Measurements from ENCODE around the gene NUDT16L1. TPM values are rescaled to one million over a fixed set of nuclear protein-coding genes. Genes with fewer than 3 reads are reported as not detected.
A peak's percentile ranks its signal among the peaks of the same experiment; 100 is the strongest.

NUDT16L1 gene
- total and polyA plus RNA-seq, 4 donors, result 30.6 to 61.8 (median 50.3) TPM

DNA sequence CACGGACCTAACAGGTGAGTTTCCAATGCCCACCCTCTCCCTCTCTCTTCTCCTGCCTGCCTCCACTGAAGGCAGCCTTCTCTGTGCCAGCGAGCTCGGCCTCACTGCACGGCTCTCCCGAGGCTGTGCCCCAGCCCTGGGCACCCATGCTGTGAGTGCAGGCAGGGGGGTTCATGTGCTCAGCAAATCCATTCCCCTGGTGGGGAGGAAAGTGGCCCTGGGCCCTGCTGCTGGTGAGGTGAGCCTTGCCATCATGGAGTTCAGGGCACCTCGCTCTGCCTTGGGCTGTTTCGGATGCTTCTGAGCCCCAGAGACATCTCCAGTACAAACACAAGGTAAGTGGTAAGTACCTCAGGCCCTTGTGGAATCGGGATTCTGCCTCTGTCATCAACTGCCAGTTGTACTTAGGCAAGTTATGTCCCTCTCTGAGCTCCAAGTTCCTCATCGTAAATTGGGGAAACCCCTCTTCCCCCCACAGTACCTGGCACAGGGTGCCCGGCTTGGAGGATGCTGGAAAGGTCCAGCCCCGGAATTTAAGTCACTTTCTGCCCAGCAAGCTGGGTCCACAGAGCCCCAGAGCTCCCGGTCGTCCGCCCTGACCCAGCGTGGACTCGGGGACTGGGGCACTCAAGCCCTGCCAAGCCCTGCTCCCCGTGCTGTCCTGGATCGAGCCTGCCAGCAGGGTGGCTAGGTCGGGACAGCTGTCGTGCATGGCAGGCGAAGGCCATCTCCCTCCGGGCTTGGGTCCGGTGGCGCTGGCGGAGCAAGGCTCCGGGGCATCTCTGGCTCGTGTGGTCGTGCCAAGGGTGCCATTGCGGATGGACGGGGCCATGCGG is 684 bp upstream of the NUDT16L1 start:
- Histone ChIP-seq H3K27me3 (ENCODE audit: control insufficient read depth, insufficient read depth, low read length) (no peaks in the 10 kb centered on the region), H3K4me1 (ENCODE audit: control insufficient read depth, insufficient read depth, low read length) (peaks cover 40% of the 10 kb centered on the region), H3K9me3 (ENCODE audit: control insufficient read depth, insufficient read depth, low read length) (no peaks in the 10 kb centered on the region), H3K36me3 (ENCODE audit: control insufficient read depth, insufficient read depth, low read length) (peaks cover 79% of the 10 kb centered on the region), H3K27ac (ENCODE audit: low read depth, low read length) (peak overlapping the region; percentile 63), H3K4me3 (ENCODE audit: low read depth, low read length) (peak overlapping the region; percentile 79)
- peak in 2 of 6 donors; percentile 21 to 34 for DNase-seq (ENCODE audit: low read depth in 4 of 6, low spot score in 6 of 6)
- 19% methylated on average over 28 of the region's 31 CpGs for WGBS (ENCODE audit: insufficient coverage)

DNA sequence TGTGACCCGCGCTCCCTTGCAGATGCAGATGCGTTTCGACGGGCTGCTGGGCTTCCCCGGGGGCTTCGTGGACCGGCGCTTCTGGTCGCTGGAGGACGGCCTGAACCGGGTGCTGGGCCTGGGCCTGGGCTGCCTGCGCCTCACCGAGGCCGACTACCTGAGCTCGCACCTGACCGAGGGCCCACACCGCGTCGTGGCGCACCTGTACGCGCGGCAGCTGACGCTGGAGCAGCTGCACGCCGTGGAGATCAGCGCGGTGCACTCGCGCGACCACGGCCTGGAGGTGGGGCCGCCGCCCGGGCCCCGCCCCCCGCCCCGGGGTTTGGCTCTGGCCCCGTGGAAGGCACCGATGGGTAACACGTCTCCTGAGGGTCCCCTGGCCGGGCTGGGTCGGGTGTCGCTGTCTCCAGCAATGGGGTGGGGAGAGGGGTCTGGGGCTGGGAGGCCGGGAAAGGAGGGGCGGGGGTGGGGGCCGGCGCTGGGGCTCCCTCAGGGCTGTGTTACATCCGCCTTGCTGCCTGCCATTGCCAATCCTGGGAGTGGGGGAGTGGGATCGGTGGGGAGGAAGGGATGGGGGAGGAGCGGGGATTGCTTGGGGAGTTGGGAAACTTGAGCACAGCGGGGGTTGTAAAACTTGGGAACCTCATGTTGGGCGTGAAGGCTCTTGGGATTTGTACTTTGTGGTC is 737 bp downstream of the NUDT16L1 start:
- Histone ChIP-seq H3K4me1 (ENCODE audit: control insufficient read depth, insufficient read depth, low read length) (peaks cover 40% of the 10 kb centered on the region), H3K27ac (ENCODE audit: low read depth, low read length) (no peak overlapping the region), H3K36me3 (ENCODE audit: control insufficient read depth, insufficient read depth, low read length) (peaks cover 79% of the 10 kb centered on the region), H3K27me3 (ENCODE audit: control insufficient read depth, insufficient read depth, low read length) (no peaks in the 10 kb centered on the region), H3K4me3 (ENCODE audit: low read depth, low read length) (peak overlapping the region; percentile 66), H3K9me3 (ENCODE audit: control insufficient read depth, insufficient read depth, low read length) (no peaks in the 10 kb centered on the region)
- WGBS (ENCODE audit: insufficient coverage), result under 1% methylated on average over 47 of the region's 54 CpGs
- DNase-seq (ENCODE audit: low read depth in 4 of 6, low spot score in 6 of 6), result peak in 2 of 6 donors; percentile 55 to 59

DNA sequence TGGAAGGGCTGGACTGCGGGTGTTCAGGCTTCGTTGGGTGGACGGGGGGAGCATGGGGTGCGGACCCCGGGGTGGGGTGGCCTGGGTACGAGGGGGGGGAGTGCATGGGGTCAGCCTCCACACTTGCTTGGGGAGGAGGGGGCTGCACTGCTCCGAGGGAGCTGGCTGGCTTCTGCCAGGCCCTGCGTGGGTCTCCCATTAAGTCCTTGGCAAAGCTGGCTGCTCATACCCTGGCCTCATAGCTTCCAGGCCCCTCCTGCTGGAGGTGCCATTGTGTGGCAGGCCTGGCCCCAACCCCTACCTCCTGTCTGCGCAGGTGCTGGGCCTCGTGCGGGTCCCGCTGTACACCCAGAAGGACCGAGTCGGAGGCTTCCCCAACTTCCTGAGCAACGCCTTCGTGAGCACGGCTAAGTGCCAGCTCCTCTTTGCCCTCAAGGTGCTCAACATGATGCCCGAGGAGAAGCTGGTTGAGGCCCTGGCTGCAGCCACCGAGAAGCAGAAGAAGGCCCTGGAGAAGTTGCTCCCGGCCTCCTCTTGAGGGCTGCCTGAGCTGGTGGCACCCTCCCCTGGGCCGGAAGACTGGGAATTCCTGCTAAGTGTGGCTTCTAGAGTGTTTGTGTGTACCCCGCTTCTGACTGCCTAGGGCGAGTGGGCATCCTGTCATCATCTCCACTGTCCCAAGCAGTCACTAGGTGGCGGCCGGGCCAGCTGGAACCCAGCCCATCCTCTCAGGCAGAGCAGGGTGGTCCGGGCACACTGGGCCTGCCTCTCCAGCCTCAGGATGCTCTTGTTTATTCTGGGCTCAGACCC is 1.5 kb downstream of the NUDT16L1 start:
- DNase-seq (ENCODE audit: low read depth in 4 of 6, low spot score in 6 of 6), result peak in 2 of 6 donors; percentile 13 to 50
- Histone ChIP-seq H3K27ac (ENCODE audit: low read depth, low read length) (no peak overlapping the region), H3K36me3 (ENCODE audit: control insufficient read depth, insufficient read depth, low read length) (peaks cover 78% of the 10 kb centered on the region)

DNA sequence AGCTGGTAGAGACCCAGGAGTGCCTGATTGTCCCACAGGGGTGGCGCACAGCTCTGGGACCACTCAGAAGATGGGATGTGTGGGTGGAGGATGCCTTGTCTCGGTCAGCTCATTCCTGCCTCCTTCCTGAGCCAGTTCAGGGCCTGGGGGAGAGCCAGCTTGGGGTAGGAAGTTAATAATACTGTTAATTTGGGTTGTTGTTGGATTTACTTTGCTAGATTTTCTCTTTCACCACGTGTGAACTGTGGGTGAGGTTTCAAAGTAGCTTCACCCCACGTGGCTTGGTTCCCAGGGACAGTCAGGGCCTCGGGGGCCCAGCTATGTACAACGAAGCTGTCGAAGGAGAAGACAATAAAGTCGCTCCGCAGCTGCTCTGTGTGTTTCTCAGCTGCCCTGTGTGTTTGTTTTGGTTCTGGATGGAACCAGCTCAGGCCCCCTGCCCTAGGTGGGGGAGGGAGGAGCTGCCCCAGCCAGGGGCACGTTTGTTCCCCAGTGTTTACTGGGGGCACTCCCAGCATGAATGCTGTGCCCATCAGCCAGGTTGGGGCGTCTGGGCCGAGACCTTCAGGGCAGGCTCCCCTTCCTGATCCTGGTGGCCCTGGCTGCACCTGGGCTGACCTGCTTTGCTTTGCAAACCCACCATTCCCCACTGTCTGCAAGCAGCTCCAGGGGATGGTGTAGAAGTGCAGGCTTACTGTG is 2.3 kb downstream of the NUDT16L1 start:
- Histone ChIP-seq H3K36me3 (ENCODE audit: control insufficient read depth, insufficient read depth, low read length) (peaks cover 78% of the 10 kb centered on the region), H3K9me3 (ENCODE audit: control insufficient read depth, insufficient read depth, low read length) (no peaks in the 10 kb centered on the region), H3K27me3 (ENCODE audit: control insufficient read depth, insufficient read depth, low read length) (no peaks in the 10 kb centered on the region), H3K27ac (ENCODE audit: low read depth, low read length) (no peak overlapping the region), H3K4me1 (ENCODE audit: control insufficient read depth, insufficient read depth, low read length) (peaks cover 40% of the 10 kb centered on the region), H3K4me3 (ENCODE audit: low read depth, low read length) (no peak overlapping the region)
- no peak for DNase-seq (ENCODE audit: low read depth in 4 of 6, low spot score in 6 of 6)
- 56% methylated on average over 12 of the region's 12 CpGs for WGBS (ENCODE audit: insufficient coverage)

More for the DNA sequence above, 1.5 kb downstream of the NUDT16L1 start:
- Histone ChIP-seq H3K27me3 (ENCODE audit: control insufficient read depth, insufficient read depth, low read length) (no peaks in the 10 kb centered on the region), H3K4me1 (ENCODE audit: control insufficient read depth, insufficient read depth, low read length) (peaks cover 40% of the 10 kb centered on the region), H3K4me3 (ENCODE audit: low read depth, low read length) (peak overlapping the region; percentile 66), H3K9me3 (ENCODE audit: control insufficient read depth, insufficient read depth, low read length) (no peaks in the 10 kb centered on the region)
- 61% methylated on average over 23 of the region's 26 CpGs for WGBS (ENCODE audit: insufficient coverage)

DNA sequence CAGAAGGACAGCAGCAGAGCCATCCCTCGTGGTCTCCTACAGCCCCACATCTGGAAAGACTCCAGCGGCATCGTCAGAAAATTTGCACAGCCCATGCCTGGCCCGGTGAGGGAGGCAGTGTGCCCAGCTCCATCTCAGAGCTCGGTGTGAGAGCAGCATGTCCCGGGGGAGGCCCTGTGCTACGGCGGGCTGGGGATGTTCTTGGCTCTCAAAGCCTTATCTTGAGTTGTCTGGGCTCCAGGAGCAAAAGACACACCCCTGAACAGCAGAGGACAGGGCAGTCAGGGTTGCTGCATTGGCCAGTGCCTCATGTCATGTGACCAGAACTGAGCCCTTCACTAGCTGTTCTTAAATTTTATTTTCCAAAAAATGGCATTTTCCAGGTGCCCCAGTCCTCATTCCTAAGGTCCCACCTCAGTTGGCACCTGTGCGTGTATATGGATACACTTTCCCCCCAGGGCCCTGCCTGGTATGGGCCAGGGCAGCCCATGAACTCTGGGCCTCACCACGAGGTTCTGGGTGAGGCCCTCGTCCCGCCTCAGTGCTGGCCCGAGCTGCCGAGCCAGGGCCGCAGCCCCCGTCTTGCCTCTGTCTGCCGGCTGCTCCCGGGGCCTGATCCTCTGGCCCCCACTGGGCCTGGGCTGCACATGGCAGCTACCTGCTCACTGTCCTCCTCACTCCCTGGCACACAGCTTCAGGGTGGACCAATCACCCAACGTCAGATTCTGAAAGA is 3.0 kb downstream of the NUDT16L1 start:
- Histone ChIP-seq H3K4me3 (ENCODE audit: low read depth, low read length) (no peak overlapping the region), H3K27me3 (ENCODE audit: control insufficient read depth, insufficient read depth, low read length) (no peaks in the 10 kb centered on the region), H3K27ac (ENCODE audit: low read depth, low read length) (no peak overlapping the region), H3K4me1 (ENCODE audit: control insufficient read depth, insufficient read depth, low read length) (peaks cover 40% of the 10 kb centered on the region), H3K9me3 (ENCODE audit: control insufficient read depth, insufficient read depth, low read length) (no peaks in the 10 kb centered on the region), H3K36me3 (ENCODE audit: control insufficient read depth, insufficient read depth, low read length) (peaks cover 79% of the 10 kb centered on the region)
- DNase-seq (ENCODE audit: low read depth in 4 of 6, low spot score in 6 of 6), result no peak
- WGBS (ENCODE audit: insufficient coverage), result 76% methylated on average over 19 of the region's 19 CpGs

DNA sequence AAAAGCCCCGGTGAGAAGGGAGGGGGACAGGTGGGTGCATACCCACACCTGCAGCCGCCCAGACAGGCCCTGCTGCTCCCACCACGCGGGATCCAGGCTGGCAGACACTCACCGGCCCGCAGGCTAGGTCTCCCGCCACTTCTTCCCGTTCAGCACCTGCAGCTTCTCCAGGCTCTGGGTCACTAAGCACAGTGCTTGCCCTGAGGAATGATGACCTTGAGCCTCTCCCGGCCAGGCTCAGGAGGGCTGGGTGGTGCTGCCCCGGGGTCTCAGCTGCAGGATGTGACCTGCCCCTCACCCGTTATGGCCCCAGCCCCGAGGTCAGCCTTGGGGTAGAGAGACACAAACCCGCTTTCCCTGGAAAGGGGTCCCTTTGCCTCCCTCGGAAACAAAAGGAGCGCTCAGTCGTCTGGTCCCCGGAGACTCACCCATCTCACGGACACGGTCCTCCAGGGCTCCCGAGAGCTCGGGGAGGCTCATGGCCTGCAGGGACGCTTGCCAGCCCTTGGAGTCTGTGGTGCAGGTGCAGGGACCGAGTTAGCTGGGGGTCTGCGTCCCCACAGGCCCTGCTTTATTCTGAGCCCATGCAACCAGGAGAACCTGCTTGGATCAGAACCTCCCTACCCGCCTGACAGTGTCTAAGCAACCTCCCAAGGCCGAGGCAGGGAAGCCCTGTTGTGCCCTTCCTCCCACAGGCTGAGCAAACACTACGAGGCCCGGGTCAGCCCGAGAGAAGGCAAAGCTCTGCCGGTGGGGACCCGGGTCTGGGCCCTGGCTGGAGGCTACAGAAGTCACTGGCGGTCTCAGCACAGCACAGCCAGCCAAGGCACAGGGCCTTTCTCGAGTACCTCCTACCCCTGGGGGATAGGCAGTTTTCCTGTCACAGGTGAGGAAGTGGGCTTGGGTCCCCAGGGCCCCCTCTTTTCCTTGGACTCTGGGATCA is 3.8 kb downstream of the NUDT16L1 start:
- Histone ChIP-seq H3K4me1 (ENCODE audit: control insufficient read depth, insufficient read depth, low read length) (peaks cover 32% of the 10 kb centered on the region), H3K4me3 (ENCODE audit: low read depth, low read length) (no peak overlapping the region), H3K27ac (ENCODE audit: low read depth, low read length) (no peak overlapping the region), H3K36me3 (ENCODE audit: control insufficient read depth, insufficient read depth, low read length) (peaks cover 79% of the 10 kb centered on the region), H3K9me3 (ENCODE audit: control insufficient read depth, insufficient read depth, low read length) (no peaks in the 10 kb centered on the region), H3K27me3 (ENCODE audit: control insufficient read depth, insufficient read depth, low read length) (no peaks in the 10 kb centered on the region)
- WGBS (ENCODE audit: insufficient coverage), result 87% methylated on average over 33 of the region's 33 CpGs
- no peak for DNase-seq (ENCODE audit: low read depth in 4 of 6, low spot score in 6 of 6)

DNA sequence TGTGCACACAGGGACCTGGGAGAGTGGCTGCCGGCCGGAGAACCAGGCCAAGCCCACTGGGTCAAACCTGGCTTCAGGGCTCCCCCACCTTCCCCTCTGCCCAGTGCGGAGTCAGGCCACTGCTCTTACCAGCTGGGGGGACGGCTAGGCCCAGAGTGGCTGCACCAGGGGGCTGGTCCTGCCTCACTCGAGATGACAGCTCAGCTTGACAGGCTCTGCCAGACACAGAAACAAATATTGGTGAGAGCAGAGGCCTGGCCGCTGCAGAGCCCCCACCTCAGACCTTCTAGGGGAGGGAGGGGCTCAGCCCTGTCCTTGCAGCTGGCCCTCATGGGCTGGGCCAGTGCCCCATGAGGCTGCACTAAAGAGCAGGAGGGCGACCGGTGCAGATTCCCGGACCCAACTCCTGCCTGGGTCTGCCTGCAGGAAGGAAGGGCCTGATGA is 4.5 kb downstream of the NUDT16L1 start:
- DNase-seq (ENCODE audit: low read depth in 4 of 6, low spot score in 6 of 6), result no peak
- WGBS (ENCODE audit: insufficient coverage), result 90% methylated on average over 6 of the region's 9 CpGs
- Histone ChIP-seq H3K4me1 (ENCODE audit: control insufficient read depth, insufficient read depth, low read length) (peaks cover 25% of the 10 kb centered on the region), H3K27me3 (ENCODE audit: control insufficient read depth, insufficient read depth, low read length) (no peaks in the 10 kb centered on the region), H3K27ac (ENCODE audit: low read depth, low read length) (no peak overlapping the region), H3K9me3 (ENCODE audit: control insufficient read depth, insufficient read depth, low read length) (no peaks in the 10 kb centered on the region), H3K36me3 (ENCODE audit: control insufficient read depth, insufficient read depth, low read length) (peaks cover 79% of the 10 kb centered on the region), H3K4me3 (ENCODE audit: low read depth, low read length) (no peak overlapping the region)
